Activated CD8-positive, alpha-beta T cell treated with anti-CD3 and anti-CD28 coated beads for 36 hours (primary cell): Measurements from ENCODE around the gene SDSL. TPM values are rescaled to one million over a fixed set of nuclear protein-coding genes. Genes with fewer than 3 reads are reported as not detected.
A peak's percentile ranks its signal among the peaks of the same experiment; 100 is the strongest.

Experiments used
- ATAC-seq: fragments of 200-7000 bp; cut with Tn5 transposase; one replicate; pipeline ENCODE4 v1.10.0; 2021; ENCODE audit warnings: mild to moderate bottlenecking, moderate library complexity
- CTCF ChIA-PET: fragments of 350-600 bp; sonication (Branson Sonifier 250); formaldehyde crosslinking; loops from one replicate; lab custom pipeline; 2021; ENCODE audit warnings: antibody characterized with exemption; lab: Charles Lee
- POLR2A ChIA-PET: fragments of 350-600 bp; sonication (Branson Sonifier 250); formaldehyde crosslinking; loops from one replicate; lab custom pipeline; 2021; ENCODE audit warnings: antibody characterized with exemption; lab: Charles Lee
- DNase-seq: peaks from one replicate; pipeline ENCODE4 v3.0.0-alpha.2; 2020
- H3K27ac Mint-ChIP-seq: one replicate; pipeline ENCODE4 v1.8.0; 2021; ENCODE audit warnings: mild to moderate bottlenecking, mixed read lengths
- H3K27me3 Mint-ChIP-seq: one replicate; pipeline ENCODE4 v1.8.0; 2021; ENCODE audit warnings: mixed read lengths
- H3K36me3 Mint-ChIP-seq: one replicate; pipeline ENCODE4 v1.8.0; 2021; ENCODE audit warnings: low read depth, mixed read lengths
- H3K4me1 Mint-ChIP-seq: one replicate; pipeline ENCODE4 v1.8.0; 2021; ENCODE audit warnings: low read depth, mixed read lengths
- H3K4me3 Mint-ChIP-seq: one replicate; pipeline ENCODE4 v1.8.0; 2021; ENCODE audit warnings: mild to moderate bottlenecking, moderate library complexity, mixed read lengths
- H3K9me3 Mint-ChIP-seq: one replicate; pipeline ENCODE4 v1.8.0; 2021; ENCODE audit warnings: mixed read lengths
- intact Hi-C: fragments of 100-400 bp; cut with micrococcal nuclease; formaldehyde crosslinking; loops from one replicate; pipeline ENCODE4 v1.10.0; 2022
- total RNA-seq, 2 experiments: library from RNA; stranded (reverse); gene quantifications; one replicate each; pipeline ENCODE4 v1.2.3, GENCODE V29; 2021
- TF ChIP-seq, protein P1 (sequence below): fragments of 200-600 bp; IDR thresholded peaks from one replicate; pipeline ENCODE4 v1.8.0; 2022; ENCODE audit warnings: antibody characterized with exemption, mild to moderate bottlenecking

The SDSL gene, protein sequence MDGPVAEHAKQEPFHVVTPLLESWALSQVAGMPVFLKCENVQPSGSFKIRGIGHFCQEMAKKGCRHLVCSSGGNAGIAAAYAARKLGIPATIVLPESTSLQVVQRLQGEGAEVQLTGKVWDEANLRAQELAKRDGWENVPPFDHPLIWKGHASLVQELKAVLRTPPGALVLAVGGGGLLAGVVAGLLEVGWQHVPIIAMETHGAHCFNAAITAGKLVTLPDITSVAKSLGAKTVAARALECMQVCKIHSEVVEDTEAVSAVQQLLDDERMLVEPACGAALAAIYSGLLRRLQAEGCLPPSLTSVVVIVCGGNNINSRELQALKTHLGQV
- total RNA-seq = not detected

DNA sequence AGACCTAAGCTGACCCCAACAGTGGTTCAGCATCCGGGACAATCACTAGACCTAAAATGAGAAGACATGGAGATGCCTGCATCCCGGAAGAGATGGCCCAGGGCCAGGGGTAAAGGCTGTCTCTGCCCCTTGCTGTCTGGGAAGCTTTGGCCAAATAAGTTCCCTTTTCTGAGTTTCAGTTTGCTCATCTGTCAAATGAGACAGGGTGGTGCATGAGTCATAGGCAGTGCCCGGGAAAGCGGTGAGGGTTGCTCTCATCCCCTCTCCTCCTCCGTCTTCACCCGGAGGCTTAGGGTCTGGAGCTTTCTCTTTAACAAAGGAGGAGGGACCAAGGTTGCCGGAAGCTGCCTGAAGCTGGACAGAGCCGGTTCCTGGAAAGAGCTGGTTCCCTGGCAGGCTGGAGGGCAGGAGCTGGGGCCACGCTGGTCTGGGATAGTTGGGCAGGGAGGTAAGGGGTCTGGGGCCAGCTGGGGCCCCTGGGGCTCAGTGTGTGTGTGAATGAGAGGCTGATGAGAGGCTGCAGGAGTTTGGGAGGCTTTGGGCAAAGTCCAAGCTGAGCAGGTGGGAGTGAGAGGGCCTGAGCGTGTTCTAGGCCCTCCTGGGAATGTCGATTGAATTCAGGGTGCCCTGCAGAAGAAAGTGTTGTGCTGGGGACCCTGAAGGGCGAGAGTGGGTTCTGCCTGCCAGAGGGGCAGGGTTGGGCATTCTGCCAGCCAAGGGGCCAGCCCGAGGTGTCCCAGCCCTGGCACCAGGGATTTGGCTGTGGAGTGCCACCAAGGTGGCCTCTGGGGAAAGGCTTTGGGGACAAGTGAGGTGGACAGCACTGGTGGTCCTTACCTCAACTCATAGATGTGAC lies at the start of gene SDSL:
Gene SDSL (plus strand): TSS at position 351 of the 856 bp plus-strand sequence. CDS start 5,603 bp downstream, outside the sequence.
- H3K4me3 Mint-ChIP-seq = peak within 1 kb of the TSS; percentile 36
- POLR2A ChIA-PET = interaction anchor here (0.6 kb wide), 1 partner anchor 347 kb away, joined by 3 read pairs; no protein-coding TSS in a partner anchor
- peaks cover 8% of the 10 kb centered on the region for H3K4me1 Mint-ChIP-seq
- H3K9me3 Mint-ChIP-seq = no peaks in the 10 kb centered on the region
- H3K27ac Mint-ChIP-seq = no peak within 1 kb of the TSS
- CTCF ChIA-PET = no interaction called here
- TF ChIP-seq, protein P1, sequence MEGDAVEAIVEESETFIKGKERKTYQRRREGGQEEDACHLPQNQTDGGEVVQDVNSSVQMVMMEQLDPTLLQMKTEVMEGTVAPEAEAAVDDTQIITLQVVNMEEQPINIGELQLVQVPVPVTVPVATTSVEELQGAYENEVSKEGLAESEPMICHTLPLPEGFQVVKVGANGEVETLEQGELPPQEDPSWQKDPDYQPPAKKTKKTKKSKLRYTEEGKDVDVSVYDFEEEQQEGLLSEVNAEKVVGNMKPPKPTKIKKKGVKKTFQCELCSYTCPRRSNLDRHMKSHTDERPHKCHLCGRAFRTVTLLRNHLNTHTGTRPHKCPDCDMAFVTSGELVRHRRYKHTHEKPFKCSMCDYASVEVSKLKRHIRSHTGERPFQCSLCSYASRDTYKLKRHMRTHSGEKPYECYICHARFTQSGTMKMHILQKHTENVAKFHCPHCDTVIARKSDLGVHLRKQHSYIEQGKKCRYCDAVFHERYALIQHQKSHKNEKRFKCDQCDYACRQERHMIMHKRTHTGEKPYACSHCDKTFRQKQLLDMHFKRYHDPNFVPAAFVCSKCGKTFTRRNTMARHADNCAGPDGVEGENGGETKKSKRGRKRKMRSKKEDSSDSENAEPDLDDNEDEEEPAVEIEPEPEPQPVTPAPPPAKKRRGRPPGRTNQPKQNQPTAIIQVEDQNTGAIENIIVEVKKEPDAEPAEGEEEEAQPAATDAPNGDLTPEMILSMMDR = no peak
- intact Hi-C loops = no loop called here
- ATAC-seq (peak; percentile 90), DNase-seq (peak; percentile 58)
- H3K27me3 Mint-ChIP-seq = peaks cover 9% of the 10 kb centered on the region
- H3K36me3 Mint-ChIP-seq = no peaks in the 10 kb centered on the region

DNA sequence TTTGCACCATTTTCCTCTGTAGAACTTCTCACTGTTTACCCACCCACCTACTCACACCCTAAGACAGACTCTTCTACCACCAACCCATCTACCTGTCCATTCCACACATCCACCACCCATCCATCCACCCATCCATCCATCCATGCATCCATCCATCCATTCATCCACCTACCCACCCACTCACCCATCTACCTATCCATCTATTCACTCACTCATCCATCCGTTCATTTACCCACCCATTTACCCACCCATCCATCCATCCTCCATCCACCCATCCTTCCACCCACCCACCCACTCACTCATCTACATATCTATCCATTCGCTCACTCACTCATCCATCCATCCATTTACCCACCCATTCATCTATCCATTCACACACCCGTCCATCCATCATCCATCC lies 48.7 kb upstream of the SDSL start:
- no peak overlapping the region for H3K4me3 Mint-ChIP-seq
- TF ChIP-seq, protein P1 = no peak
- H3K27me3 Mint-ChIP-seq = no peaks in the 10 kb centered on the region
- peaks cover 18% of the 10 kb centered on the region for H3K36me3 Mint-ChIP-seq
- H3K27ac Mint-ChIP-seq = no peak overlapping the region
- intact Hi-C loops = no loop called here
- no peaks in the 10 kb centered on the region for H3K4me1 Mint-ChIP-seq
- ATAC-seq = no peak
- no peak for DNase-seq
- no peaks in the 10 kb centered on the region for H3K9me3 Mint-ChIP-seq
- ChIA-PET POLR2A (no interaction called here), CTCF (no interaction called here)

DNA sequence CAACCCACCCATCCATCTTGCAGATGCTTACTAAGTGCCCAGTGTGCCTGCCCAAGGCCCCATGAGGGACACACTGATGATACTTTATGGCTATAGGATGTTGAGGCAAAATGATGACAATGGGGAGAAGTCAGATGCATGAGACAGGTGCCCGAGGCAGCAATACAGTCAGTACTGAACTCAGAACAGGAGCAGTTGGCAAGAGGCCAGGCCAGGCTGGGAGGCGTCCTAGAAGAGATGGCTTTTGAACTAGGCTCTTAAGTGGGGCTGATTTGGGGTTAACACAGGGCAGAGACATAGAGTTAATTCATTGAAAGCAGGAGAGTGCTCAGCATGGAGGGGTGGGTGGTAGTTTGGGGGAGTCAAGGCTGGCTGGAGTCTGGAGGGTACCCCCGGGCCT lies 48.2 kb upstream of the SDSL start:
- ChIA-PET CTCF (no interaction called here), POLR2A (no interaction called here)
- H3K36me3 Mint-ChIP-seq = peaks cover 18% of the 10 kb centered on the region
- H3K4me3 Mint-ChIP-seq = no peak overlapping the region
- no peaks in the 10 kb centered on the region for H3K4me1 Mint-ChIP-seq
- no peaks in the 10 kb centered on the region for H3K27me3 Mint-ChIP-seq
- no peak overlapping the region for H3K27ac Mint-ChIP-seq
- intact Hi-C loops = no loop called here
- H3K9me3 Mint-ChIP-seq = no peaks in the 10 kb centered on the region
- ATAC-seq (no peak), DNase-seq (no peak)
- TF ChIP-seq, protein P1 = no peak

DNA sequence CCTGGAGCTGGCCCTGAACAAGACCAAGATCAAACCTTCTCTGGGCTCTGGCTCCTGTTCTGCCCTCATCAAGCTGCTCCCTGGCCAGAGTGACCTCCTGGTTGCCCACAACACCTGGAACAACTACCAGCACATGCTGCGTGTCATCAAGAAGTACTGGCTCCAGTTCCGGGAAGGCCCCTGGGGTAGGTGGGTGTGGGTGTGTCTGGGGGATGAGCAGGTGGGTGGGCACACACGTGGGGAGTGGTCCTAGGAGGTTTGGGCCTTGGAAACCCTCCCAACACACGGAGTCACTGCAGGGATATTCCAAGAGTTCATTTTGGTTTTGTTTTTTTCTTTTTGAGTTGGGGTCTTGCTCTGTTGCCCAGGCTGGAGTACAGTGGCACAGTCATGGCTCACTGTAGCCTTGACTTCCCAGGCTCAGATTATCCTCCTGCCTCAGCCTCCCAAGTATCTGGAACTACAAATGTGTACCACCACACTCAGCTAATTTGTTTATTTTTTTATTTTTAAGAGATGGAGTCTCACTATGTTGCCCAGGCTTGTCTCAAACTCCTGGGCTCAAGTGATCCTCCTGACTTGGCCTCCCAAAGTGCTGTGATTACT lies 47.3 kb upstream of the SDSL start:
- POLR2A ChIA-PET = no interaction called here
- no peaks in the 10 kb centered on the region for H3K27me3 Mint-ChIP-seq
- TF ChIP-seq, protein P1 = no peak
- ATAC-seq = no peak
- H3K4me1 Mint-ChIP-seq = no peaks in the 10 kb centered on the region
- peaks cover 18% of the 10 kb centered on the region for H3K36me3 Mint-ChIP-seq
- intact Hi-C loops = no loop called here
- no peak overlapping the region for H3K4me3 Mint-ChIP-seq
- no peaks in the 10 kb centered on the region for H3K9me3 Mint-ChIP-seq
- H3K27ac Mint-ChIP-seq = no peak overlapping the region
- CTCF ChIA-PET = no interaction called here
- no peak for DNase-seq
